Measurements from ENCODE around the gene ZMYND10. TPM values are rescaled to one million over a fixed set of nuclear protein-coding genes. Genes with fewer than 3 reads are reported as not detected.

The ZMYND10 gene
- total and polyA plus RNA-seq, 2 donors (not counting 1 experiment from before 2014, with no cell fraction given) = 0.32 to 0.83 TPM

- Histone ChIP-seq H3K79me2 (ENCODE audit: control insufficient read depth, insufficient read depth, low read length) (no peaks in the 10 kb centered on the region), H3K27me3 (ENCODE audit: control insufficient read depth, insufficient read depth, low read length) (no peaks in the 10 kb centered on the region), H3K9ac (ENCODE audit: insufficient read depth, low read length) (no peak overlapping the region), H4K20me1 (ENCODE audit: control insufficient read depth, extremely low read depth, insufficient read depth, low read length) (no peaks in the 10 kb centered on the region), H3K4me2 (ENCODE audit: extremely low read depth, insufficient read depth, low read length) (no peak overlapping the region), H3K4me3 (replicated peaks in 1 of 4; ENCODE audit: control extremely low read depth in 1 of 4, insufficient read depth in 1 of 4, low read depth in 3 of 4, low read length in 4 of 4) (no peak overlapping the region), H2AFZ (ENCODE audit: low read length) (no peak overlapping the region), H3K27ac (ENCODE audit: insufficient read depth, low read length) (no peak overlapping the region), H3K4me1 (ENCODE audit: control insufficient read depth, extremely low read depth, insufficient read depth, low read length) (no peaks in the 10 kb centered on the region), H3K9me3 (ENCODE audit: control insufficient read depth, insufficient read depth, low read depth, low read length) (no peaks in the 10 kb centered on the region), H3K36me3 (ENCODE audit: control insufficient read depth, insufficient read depth, low read length) (no peaks in the 10 kb centered on the region)
- no peak for DNase-seq (ENCODE audit: low read depth in 2 of 2)
- no peak for TF ChIP-seq EZH2 (IDR thresholded peaks at IDR 0.05; ENCODE audit: low read length, missing control alignments)
Measured at GRCh38 chr3:50382722-50383121, 37.2 kb upstream of the ZMYND10 start.

DNA sequence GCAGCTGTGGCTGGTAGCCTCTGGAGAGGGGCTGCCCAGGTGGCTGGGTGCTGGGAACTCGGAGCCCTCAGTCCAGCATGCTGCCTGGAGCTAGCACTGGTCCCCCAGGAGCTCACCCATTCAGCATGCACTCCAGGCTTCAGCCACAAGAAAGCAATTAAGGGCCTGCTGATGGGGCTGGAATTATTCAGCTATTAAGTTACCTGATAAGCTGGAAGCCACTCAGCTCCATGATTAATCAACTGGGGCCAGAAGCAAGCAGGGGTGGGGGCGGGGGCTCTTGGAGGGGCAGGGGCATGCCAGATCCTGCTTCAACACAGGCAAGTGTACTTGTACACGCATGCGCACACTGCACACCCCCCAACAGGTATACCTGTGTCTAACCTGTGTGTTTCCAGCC lies 35.9 kb upstream of the ZMYND10 start:
- Histone ChIP-seq H3K36me3 (ENCODE audit: control insufficient read depth, insufficient read depth, low read length) (no peaks in the 10 kb centered on the region), H3K4me3 (replicated peaks in 1 of 4; ENCODE audit: control extremely low read depth in 1 of 4, insufficient read depth in 1 of 4, low read depth in 3 of 4, low read length in 4 of 4) (no peak overlapping the region), H3K79me2 (ENCODE audit: control insufficient read depth, insufficient read depth, low read length) (no peaks in the 10 kb centered on the region), H2AFZ (ENCODE audit: low read length) (no peak overlapping the region), H3K9ac (ENCODE audit: insufficient read depth, low read length) (no peak overlapping the region), H3K4me1 (ENCODE audit: control insufficient read depth, extremely low read depth, insufficient read depth, low read length) (no peaks in the 10 kb centered on the region), H3K27me3 (ENCODE audit: control insufficient read depth, insufficient read depth, low read length) (no peaks in the 10 kb centered on the region), H3K9me3 (ENCODE audit: control insufficient read depth, insufficient read depth, low read depth, low read length) (no peaks in the 10 kb centered on the region), H3K27ac (ENCODE audit: insufficient read depth, low read length) (no peak overlapping the region), H3K4me2 (ENCODE audit: extremely low read depth, insufficient read depth, low read length) (no peak overlapping the region), H4K20me1 (ENCODE audit: control insufficient read depth, extremely low read depth, insufficient read depth, low read length) (no peaks in the 10 kb centered on the region)
- no peak for DNase-seq (ENCODE audit: low read depth in 2 of 2)
- TF ChIP-seq, protein P1, sequence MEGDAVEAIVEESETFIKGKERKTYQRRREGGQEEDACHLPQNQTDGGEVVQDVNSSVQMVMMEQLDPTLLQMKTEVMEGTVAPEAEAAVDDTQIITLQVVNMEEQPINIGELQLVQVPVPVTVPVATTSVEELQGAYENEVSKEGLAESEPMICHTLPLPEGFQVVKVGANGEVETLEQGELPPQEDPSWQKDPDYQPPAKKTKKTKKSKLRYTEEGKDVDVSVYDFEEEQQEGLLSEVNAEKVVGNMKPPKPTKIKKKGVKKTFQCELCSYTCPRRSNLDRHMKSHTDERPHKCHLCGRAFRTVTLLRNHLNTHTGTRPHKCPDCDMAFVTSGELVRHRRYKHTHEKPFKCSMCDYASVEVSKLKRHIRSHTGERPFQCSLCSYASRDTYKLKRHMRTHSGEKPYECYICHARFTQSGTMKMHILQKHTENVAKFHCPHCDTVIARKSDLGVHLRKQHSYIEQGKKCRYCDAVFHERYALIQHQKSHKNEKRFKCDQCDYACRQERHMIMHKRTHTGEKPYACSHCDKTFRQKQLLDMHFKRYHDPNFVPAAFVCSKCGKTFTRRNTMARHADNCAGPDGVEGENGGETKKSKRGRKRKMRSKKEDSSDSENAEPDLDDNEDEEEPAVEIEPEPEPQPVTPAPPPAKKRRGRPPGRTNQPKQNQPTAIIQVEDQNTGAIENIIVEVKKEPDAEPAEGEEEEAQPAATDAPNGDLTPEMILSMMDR (conservative IDR thresholded peaks at IDR 0.05 in 1 of 2, IDR thresholded peaks at IDR 0.05 in 1 of 2; ENCODE audit: low read depth in 1 of 2, low read length in 2 of 2) = no peak
- no peak for TF ChIP-seq EZH2 (IDR thresholded peaks at IDR 0.05; ENCODE audit: low read length, missing control alignments)

- no peaks in the 10 kb centered on the region for H3K9me3 ChIP-seq (ENCODE audit: control insufficient read depth, insufficient read depth, low read depth, low read length)
- no peak for TF ChIP-seq EZH2 (IDR thresholded peaks at IDR 0.05; ENCODE audit: low read length, missing control alignments)
- TF ChIP-seq, protein P1 (conservative IDR thresholded peaks at IDR 0.05 in 1 of 2, IDR thresholded peaks at IDR 0.05 in 1 of 2; ENCODE audit: low read depth in 1 of 2, low read length in 2 of 2) = no peak
- no peaks in the 10 kb centered on the region for H4K20me1 ChIP-seq (ENCODE audit: control insufficient read depth, extremely low read depth, insufficient read depth, low read length)
- H3K27ac ChIP-seq (ENCODE audit: insufficient read depth, low read length) = no peak overlapping the region
- no peaks in the 10 kb centered on the region for H3K36me3 ChIP-seq (ENCODE audit: control insufficient read depth, insufficient read depth, low read length)
- no peak overlapping the region for H3K4me3 ChIP-seq (replicated peaks in 1 of 4; ENCODE audit: control extremely low read depth in 1 of 4, insufficient read depth in 1 of 4, low read depth in 3 of 4, low read length in 4 of 4)
- no peaks in the 10 kb centered on the region for H3K27me3 ChIP-seq (ENCODE audit: control insufficient read depth, insufficient read depth, low read length)
- no peak overlapping the region for H3K9ac ChIP-seq (ENCODE audit: insufficient read depth, low read length)
- no peaks in the 10 kb centered on the region for H3K79me2 ChIP-seq (ENCODE audit: control insufficient read depth, insufficient read depth, low read length)
- no peak overlapping the region for H2AFZ ChIP-seq (ENCODE audit: low read length)
- no peak for DNase-seq (ENCODE audit: low read depth in 2 of 2)
- no peaks in the 10 kb centered on the region for H3K4me1 ChIP-seq (ENCODE audit: control insufficient read depth, extremely low read depth, insufficient read depth, low read length)
- H3K4me2 ChIP-seq (ENCODE audit: extremely low read depth, insufficient read depth, low read length) = no peak overlapping the region
Measured at GRCh38 chr3:50380405-50381085, 35.0 kb upstream of the ZMYND10 start.
